WTC11 (cell line): ENCODE results near the gene RTL5.

Experiments
- ATF2 ChIP-seq: sonication (generic); formaldehyde crosslinking; IDR thresholded peaks from 2 replicates; pipeline ENCODE4 v1.8.1; 2022; ENCODE audit warnings: low read depth, missing genetic modification reagents, borderline replicate concordance
- ESRRA ChIP-seq: sonication (generic); formaldehyde crosslinking; IDR thresholded peaks from 2 replicates; pipeline ENCODE4 v1.8.1; 2022; ENCODE audit warnings: mild to moderate bottlenecking, missing genetic modification reagents, borderline replicate concordance
- GABPB1 ChIP-seq: sonication (generic); formaldehyde crosslinking; IDR thresholded peaks from 2 replicates; pipeline ENCODE4 v1.8.1; 2023; ENCODE audit warnings: mild to moderate bottlenecking, missing genetic modification reagents
- NFYB ChIP-seq: sonication (generic); formaldehyde crosslinking; conservative IDR thresholded peaks from 2 replicates; pipeline ENCODE4 v1.8.0; 2022; ENCODE audit warnings: low read depth, missing genetic modification reagents

GRCh38 chrX:72130762-72131250 is 909 bp downstream of the RTL5 start:
- no peak for TF ChIP-seq GABPB1 (CRISPR knock-in tag)
- no peak for TF ChIP-seq NFYB (CRISPR knock-in tag)
- TF ChIP-seq ESRRA = no peak
- TF ChIP-seq ATF2 (CRISPR knock-in tag) = no peak
